ENCODE results near the gene ELP2. TPM values are rescaled to one million over a fixed set of nuclear protein-coding genes. Genes with fewer than 3 reads are reported as not detected.

ELP2 gene
- total RNA-seq, 1 experiment from 2014 or later, result 137 TPM

- Histone ChIP-seq H3K9me3 (ENCODE audit: control insufficient read depth, low read depth, low read length) (no peaks in the 10 kb centered on the region), H2BK120ac (ENCODE audit: low read depth, low read length, poor library complexity, severe bottlenecking) (no peak overlapping the region), H4K20me1 (ENCODE audit: control insufficient read depth, insufficient read depth, insufficient read length) (no peaks in the 10 kb centered on the region), H2BK15ac (ENCODE audit: low read depth, low read length) (no peak overlapping the region), H2AK5ac (ENCODE audit: insufficient read length, low read length) (no peak overlapping the region), H2BK20ac (ENCODE audit: low read depth, low read length, poor library complexity, severe bottlenecking) (no peak overlapping the region), H3K27me3 (ENCODE audit: insufficient read depth, low read length) (no peaks in the 10 kb centered on the region), H2AFZ (ENCODE audit: low read length) (no peak overlapping the region), H3K9ac (ENCODE audit: extremely low read depth, insufficient read length, low read length) (no peak overlapping the region), H4K5ac (ENCODE audit: insufficient read length, low read depth, low read length) (no peak overlapping the region), H2BK5ac (ENCODE audit: insufficient read length, low read length) (no peak overlapping the region), H3K4me1 (ENCODE audit: insufficient read depth, low read length) (no peaks in the 10 kb centered on the region), H3K23me2 (ENCODE audit: insufficient read length, low read depth, low read length, poor library complexity, severe bottlenecking) (no peaks in the 10 kb centered on the region), H3K14ac (ENCODE audit: insufficient read depth, low read length) (no peak overlapping the region), H3K79me2 (ENCODE audit: insufficient read depth, low read length) (no peaks in the 10 kb centered on the region), H3K23ac (ENCODE audit: insufficient read length, low read depth, low read length) (no peak overlapping the region), H3K27ac (ENCODE audit: insufficient read length, low read depth, low read length) (no peak overlapping the region), H4K8ac (replicated peaks; ENCODE audit: insufficient read length, low read depth, low read length) (no peak overlapping the region), H2BK12ac (ENCODE audit: insufficient read length, low read depth, low read length) (no peak overlapping the region), H3K79me1 (ENCODE audit: insufficient read depth, low read depth, low read length, poor library complexity, severe bottlenecking) (no peaks in the 10 kb centered on the region), H3T11ph (ENCODE audit: low read length) (no peak overlapping the region), H3K4me2 (ENCODE audit: insufficient read depth, insufficient read length, low read length) (no peak overlapping the region), H3K18ac (ENCODE audit: insufficient read length, low read depth, low read length) (no peak overlapping the region), H4K91ac (ENCODE audit: insufficient read length, low read depth, low read length) (no peak overlapping the region), H3K4ac (ENCODE audit: low read depth, low read length) (no peak overlapping the region), H3K56ac (ENCODE audit: insufficient read length, low read depth, low read length) (no peak overlapping the region)
- Mint-ChIP-seq H3K36me3 (ENCODE audit: insufficient read depth in 1 of 3, low read depth in 3 of 3) (peaks cover 40 to 90% (median 87%) of the 10 kb centered on the region in 3 experiments; a peak in 6 of 7 replicates), H3K4me3 (no peak overlapping the region), H3K9me3 (no peaks in the 10 kb centered on the region), H3K27ac (no peak overlapping the region), H3K4me1 (no peaks in the 10 kb centered on the region), H3K27me3 (ENCODE audit: low read depth) (no peaks in the 10 kb centered on the region)
- no CpG with 5 or more reads among the region's 1 CpG for WGBS (ENCODE audit: extremely low coverage, insufficient read length, low lambda C conversion rate)
- TF ChIP-seq CTCF (conservative IDR thresholded peaks at IDR 0.05), result no peak
- no peak for DNase-seq
Observed at GRCh38 chr18:36162981-36163380, 33.3 kb downstream of the ELP2 start.
